ENCODE results near the gene MRPL12.
"Not testable (repeated sequence)": the region's sequence is repeated elsewhere in the genome, so short reads cannot be mapped to it uniquely, and the experiment has no call there.

The MRPL12 gene

DNA sequence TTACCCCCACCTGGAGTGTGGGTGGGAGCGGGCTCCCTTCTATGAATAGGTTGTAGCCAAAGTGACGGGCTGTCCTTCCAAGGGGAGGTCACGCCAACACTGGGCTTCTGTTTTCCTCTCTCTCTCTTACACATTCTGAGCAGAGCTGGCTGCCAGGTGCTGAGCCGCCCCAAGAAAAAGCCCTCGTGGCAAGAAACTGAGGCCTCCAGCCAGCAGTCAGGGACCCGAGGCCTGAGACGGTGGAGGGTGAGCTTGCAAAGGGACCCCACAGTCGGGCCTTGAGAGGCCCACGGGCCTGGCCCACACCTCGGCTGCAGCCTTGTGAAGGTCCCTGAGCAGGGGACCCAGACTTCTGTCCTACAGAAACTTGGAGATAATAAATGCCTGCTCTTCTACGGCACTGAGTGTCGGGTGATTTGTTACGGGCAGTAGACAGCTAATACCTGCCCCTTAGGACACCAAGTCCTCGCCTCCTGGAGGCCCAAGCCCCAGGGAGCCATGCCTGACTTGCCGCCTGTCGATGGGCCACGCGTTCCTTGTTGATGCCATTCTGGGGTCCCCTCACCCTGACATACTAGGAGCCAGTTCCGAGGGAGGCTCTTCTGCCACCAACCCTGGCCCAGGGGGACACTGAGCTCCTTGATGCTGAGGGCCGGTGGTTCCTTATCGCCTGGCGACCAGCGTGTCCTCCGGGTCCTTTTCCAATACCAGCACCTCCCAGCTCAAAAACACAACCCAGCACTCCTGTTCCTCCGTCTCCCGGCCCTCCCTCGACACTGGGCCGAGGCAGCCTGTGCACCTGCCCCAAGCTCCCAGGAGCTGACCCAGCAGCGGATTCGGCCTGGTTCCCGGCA is 35.0 kb downstream of the MRPL12 start:
- DNase-seq (ENCODE audit: insufficient read length, low spot score) = no peak
- TF ChIP-seq, protein P1, sequence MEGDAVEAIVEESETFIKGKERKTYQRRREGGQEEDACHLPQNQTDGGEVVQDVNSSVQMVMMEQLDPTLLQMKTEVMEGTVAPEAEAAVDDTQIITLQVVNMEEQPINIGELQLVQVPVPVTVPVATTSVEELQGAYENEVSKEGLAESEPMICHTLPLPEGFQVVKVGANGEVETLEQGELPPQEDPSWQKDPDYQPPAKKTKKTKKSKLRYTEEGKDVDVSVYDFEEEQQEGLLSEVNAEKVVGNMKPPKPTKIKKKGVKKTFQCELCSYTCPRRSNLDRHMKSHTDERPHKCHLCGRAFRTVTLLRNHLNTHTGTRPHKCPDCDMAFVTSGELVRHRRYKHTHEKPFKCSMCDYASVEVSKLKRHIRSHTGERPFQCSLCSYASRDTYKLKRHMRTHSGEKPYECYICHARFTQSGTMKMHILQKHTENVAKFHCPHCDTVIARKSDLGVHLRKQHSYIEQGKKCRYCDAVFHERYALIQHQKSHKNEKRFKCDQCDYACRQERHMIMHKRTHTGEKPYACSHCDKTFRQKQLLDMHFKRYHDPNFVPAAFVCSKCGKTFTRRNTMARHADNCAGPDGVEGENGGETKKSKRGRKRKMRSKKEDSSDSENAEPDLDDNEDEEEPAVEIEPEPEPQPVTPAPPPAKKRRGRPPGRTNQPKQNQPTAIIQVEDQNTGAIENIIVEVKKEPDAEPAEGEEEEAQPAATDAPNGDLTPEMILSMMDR (IDR thresholded peaks at IDR 0.05; ENCODE audit: insufficient read depth, missing control alignments) = no peak
- FAIRE-seq = no peak

DNA sequence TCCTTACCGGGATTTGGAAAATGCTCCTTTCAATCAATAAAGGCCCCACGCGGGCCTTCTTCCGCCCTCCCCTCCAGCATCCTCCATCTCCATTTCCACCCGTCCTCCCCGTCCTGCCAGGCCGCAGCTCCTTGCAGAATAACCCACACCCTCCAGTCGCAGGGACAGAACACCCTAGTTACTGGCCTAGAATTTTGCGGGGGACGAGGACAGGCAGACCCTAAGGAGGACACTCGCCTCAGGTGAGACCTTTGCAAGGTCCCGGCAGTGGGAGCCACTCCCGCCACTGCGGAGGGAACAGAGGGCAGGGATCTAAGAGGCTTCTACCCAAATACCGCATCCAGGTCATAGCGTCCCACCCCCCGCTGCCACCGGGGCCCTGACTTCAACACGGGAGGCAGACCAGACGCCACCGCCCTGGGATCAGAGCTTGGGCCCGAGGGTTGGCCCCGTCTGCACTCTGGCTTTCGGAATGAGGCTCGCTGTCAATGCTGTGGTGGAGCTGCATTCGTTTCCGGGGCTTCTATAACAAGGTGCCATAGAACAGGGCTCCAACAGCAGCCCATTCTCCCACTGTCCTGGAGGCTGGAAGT is 35.7 kb downstream of the MRPL12 start:
- FAIRE-seq (no peak), DNase-seq (ENCODE audit: insufficient read length, low spot score) (no peak)
- TF ChIP-seq, protein P1 (IDR thresholded peaks at IDR 0.05; ENCODE audit: insufficient read depth, missing control alignments) = no peak

DNA sequence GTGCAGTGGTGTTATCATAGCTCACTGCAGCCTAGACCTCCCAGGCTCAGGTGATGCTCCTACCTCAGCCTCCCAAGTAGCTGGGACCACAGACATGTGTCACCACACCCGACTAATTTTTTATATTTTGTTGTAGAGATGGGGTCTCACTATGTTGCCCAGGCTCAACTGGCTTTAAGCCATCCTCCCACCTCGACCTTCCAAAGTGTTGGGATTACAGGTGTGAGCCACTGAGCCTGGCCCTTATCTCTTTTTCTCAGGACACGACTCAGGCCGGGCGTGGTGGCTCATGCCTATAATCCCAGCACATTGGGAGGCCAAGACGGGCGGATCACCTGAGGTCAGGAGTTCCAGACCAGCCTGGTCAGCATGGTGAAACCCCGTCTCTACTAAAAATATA is 36.4 kb downstream of the MRPL12 start:
- DNase-seq (ENCODE audit: insufficient read length, low spot score) = not testable (repeated sequence)

DNA sequence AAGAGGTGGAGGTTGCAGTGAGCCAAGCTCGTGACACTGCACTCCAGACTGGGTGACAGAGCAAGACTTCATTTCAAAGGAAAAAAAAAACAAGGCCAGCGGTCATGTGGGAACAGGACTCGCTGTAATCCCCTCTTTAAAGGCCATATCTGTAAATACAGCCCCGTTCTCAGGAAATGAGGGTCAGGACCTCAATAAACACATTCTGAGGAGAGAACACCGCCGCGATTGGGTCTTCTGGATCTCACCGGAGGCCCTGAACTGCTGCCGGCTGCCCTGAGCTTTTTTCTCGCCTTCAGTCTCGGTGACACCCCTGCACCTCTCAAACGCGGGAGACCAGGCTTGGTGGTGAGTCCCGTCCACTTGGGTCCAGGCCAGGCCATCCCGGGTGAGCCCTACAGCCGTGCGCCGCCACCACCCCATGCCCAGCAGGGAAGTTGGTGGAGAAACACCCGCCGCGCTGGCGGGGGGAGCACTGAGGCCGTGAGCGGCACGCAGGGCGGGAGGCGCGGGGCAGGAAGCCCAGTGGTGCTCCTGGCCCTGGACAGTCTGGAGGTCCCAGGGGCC is 37.3 kb downstream of the MRPL12 start:
- DNase-seq (ENCODE audit: insufficient read length, low spot score) (no peak), FAIRE-seq (no peak)
- TF ChIP-seq, protein P1 (IDR thresholded peaks at IDR 0.05; ENCODE audit: insufficient read depth, missing control alignments) = no peak

More for the DNA sequence above, 36.4 kb downstream of the MRPL12 start:
- FAIRE-seq = not testable (repeated sequence)

DNA sequence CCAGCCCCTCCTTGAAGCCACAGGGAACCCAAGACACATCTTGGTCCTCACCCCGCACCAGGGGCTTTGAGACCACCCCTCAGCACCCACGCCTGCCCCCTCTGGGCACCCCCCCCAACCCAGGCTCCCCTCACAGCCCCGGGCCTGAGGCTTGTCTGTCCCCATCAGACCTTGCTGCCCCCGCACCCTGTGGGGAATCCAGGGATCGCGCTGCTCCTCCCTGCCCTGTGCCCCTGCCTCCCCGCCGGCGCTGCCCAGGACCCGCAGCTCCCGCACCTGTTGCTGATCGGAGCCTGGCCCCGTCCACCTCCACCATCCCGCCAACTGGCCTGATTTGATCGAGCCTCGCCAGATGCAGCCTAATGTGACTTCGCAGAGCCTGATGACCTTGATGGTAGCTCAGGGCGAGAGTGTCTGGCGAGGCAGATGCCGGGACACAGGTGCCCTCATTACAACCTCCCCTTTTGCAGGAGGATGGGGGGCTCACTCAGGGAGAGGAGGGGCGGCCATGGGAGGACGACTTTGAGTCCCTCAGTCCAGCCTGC is 38.0 kb downstream of the MRPL12 start:
- TF ChIP-seq, protein P1 (IDR thresholded peaks at IDR 0.05; ENCODE audit: insufficient read depth, missing control alignments) = no peak
- FAIRE-seq (no peak), DNase-seq (ENCODE audit: insufficient read length, low spot score) (no peak)

DNA sequence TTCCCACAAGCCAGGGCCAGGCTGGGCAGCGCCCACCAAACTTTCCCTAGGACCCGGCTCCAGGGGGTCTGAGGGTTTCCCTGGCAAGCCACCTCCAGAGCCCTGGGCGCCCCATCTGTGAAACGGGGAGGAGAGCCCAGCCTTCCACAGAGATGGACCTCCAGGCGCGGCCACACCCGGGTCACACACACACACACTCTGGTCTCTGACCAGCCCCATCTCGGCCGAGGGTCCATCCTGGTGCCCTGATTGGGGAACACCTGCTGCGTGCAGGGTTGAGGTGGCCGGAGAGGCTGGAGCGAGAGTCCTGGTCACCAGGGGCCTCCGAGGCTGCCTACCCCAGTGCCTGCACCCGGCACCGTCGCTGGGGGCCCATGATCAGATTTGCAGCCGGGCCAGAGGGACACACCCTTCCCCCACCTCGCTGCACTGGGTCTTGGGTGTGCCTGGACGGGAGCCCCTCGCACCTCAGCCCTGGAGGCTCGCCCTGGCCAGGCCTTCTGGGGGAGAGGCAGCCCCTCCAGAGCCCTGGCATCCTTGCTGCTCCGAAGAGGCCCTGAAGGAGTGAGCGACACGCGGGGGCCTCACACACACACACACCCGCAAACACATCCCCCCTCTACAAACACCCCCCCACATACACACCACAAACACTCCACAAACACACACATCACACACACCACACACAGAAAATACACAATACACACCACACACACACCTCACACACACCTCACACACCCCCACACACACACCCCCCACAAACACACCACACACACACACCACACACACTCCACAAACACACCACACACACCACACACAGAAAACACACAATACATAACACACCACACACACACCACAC is 38.7 kb downstream of the MRPL12 start:
- TF ChIP-seq, protein P1 (IDR thresholded peaks at IDR 0.05; ENCODE audit: insufficient read depth, missing control alignments) = no peak
- FAIRE-seq (no peak), DNase-seq (ENCODE audit: insufficient read length, low spot score) (no peak)
